GM10248 (cell line): ENCODE results near the gene GJD3.
A peak's percentile ranks its signal among the peaks of the same experiment; 100 is the strongest.

Source experiments
- CTCF ChIA-PET: fragments of 300-600 bp; sonication (Branson Sonifier 250); formaldehyde crosslinking; extraction: SDS; loops from one replicate; lab custom pipeline; 2021; ENCODE audit warnings: antibody characterized with exemption; lab: Yijun Ruan, JAX
- POLR2A ChIA-PET: fragments of 350-650 bp; sonication (Branson Sonifier 250); formaldehyde crosslinking; extraction: SDS; loops from one replicate; lab custom pipeline; 2020; ENCODE audit warnings: antibody characterized with exemption; lab: Yijun Ruan, JAX
- DNase-seq: peaks from one replicate; pipeline ENCODE4 v3.0.0; 2012; ENCODE audit errors: extremely low spot score
- CTCF ChIP-seq: IDR thresholded peaks from 2 replicates; pipeline ENCODE4 v1.5.1; 2012; ENCODE audit warnings: mild to moderate bottlenecking, low read depth; ENCODE audit errors: extremely low read depth, missing control alignments, control extremely low read depth

Gene GJD3

GRCh38 chr17:40361925-40362695 is 2.4 kb downstream of the GJD3 start:
- DNase-seq: no peak
- no peak for TF ChIP-seq CTCF
- ChIA-PET CTCF (interaction anchor here (0.6 to 20.0 kb wide), 20 partner anchors 9 to 1304 kb away, joined by 3 to 604 read pairs (median 4); partner anchors contain the start of genes RARA and TOP2A), POLR2A (interaction anchor here (0.7 kb wide), 1 partner anchor 38 kb away, joined by 4 read pairs; no protein-coding TSS in a partner anchor)

DNA sequence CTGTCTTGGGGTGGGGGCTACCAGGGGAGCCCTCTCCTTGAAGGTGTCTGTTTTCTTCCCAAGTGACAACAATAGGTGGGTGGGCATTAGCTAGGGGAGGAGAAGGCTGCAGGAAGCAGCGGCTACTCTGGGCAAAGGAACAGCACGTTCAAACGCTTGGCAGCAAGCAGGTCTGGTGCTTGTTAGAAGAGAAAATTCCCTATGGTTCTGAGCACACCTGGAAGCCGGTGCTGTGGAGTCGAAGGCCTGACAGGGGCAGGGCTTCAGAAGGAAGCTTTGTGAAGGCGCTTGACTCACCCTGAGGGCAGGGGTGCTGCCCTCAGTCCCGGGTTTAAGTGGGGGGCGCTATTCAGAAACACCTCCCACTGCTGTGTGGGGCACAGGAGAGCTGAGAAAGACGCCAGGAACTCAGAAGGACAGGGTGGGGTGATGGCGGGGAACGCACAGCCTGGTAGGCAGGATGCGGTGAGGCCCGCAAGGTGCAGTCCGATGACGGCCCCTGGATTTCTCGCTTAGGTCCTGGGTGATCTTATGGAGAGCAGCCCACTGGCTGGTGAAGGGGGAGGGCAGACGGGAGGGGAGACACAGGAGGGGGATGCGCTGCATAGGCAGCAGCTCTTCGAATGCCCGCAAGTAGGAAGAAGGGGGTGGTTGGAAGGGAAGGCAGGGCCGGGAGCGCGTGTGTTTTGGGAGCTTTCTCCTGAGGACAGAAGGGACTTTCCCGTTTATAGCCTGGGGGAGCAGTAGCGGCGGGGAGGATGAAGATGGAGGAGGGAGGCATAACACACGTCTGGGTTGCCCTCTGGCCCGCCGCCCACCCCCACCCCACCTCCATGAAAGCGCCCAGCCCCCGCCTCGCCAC is 3.2 kb downstream of the GJD3 start:
- ChIA-PET CTCF (interaction anchor here (0.6 to 20.0 kb wide), 14 partner anchors 8 to 1301 kb away, joined by 3 to 604 read pairs (median 4); partner anchors contain the start of genes RARA and TOP2A), POLR2A (no interaction called here)
- DNase-seq: no peak
- TF ChIP-seq CTCF: no peak

GRCh38 chr17:40360091-40360490 is 4.4 kb downstream of the GJD3 start:
- DNase-seq: no peak
- CTCF ChIA-PET: interaction anchor here (2.7 to 20.0 kb wide), 3 partner anchors 54 to 200 kb away, joined by 9 to 604 read pairs (median 216); partner anchors contain the start of gene RARA

DNA sequence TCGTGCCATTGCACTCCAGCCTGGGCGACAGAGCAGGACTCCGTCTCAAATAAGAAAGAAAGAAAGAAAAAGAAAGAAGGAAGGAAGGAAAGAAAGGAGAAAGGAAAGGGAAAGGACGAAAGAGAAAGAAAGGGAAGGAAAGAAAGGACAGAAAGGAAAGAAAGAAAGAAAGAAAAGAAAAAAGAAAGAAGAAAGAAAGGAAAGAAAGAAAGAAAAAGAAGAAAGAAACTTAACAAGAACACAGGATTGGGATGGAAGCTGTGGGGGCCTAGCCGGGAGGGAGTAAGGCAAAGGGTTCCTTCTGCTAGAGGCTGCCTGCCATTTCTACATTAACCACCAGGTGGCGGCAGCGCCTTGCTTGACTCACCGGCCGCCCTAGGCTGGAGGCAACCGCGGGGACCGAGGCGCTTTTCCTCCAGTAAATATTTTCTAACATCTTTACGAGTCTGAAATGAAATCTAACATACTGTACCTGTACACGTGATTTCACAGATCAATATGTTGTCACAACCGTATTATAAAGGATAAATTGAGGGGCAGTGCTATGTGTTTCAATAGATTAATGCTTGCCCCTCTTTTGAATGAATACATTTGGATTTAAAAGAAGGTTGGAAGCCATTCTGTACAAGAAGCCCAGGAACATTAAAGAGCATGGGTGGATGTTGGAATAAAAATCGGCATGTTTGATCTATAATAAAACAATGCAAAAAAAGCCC is 6.1 kb downstream of the GJD3 start:
- ChIA-PET POLR2A (no interaction called here), CTCF (interaction anchor here (0.7 to 20.0 kb wide), 21 partner anchors 8 to 205 kb away, joined by 3 to 604 read pairs (median 4); partner anchors contain the start of genes IGFBP4, RARA and TOP2A)
- TF ChIP-seq CTCF: peak; percentile 96
- peak; percentile 91 for DNase-seq

More at GRCh38 chr17:40360091-40360490, 4.4 kb downstream of the GJD3 start:
- no peak for TF ChIP-seq CTCF
- POLR2A ChIA-PET: no interaction called here

- DNase-seq: no peak
- CTCF ChIA-PET: interaction anchor here (0.7 to 20.0 kb wide), 13 partner anchors 9 to 203 kb away, joined by 3 to 604 read pairs (median 6); partner anchors contain the start of gene RARA
- no peak for TF ChIP-seq CTCF
- POLR2A ChIA-PET: interaction anchor here (0.7 kb wide), 1 partner anchor 34 kb away, joined by 3 read pairs; no protein-coding TSS in a partner anchor
These were observed 7.3 kb downstream of the GJD3 start for GRCh38 chr17:40356990-40357881.
